HL-60 (cell line): ENCODE measurements around the gene SRSF7.
"Not testable (repeated sequence)": the region's sequence is repeated elsewhere in the genome, so short reads cannot be mapped to it uniquely, and the experiment has no call there.

Experiments
- DNase-seq, 2 experiments: peaks; one replicate each; pipeline ENCODE4 v3.0.0-alpha.2; 2010 to 2020; ENCODE audit warnings: low read depth in 1 of 2, low spot score in 1 of 2
- H3K27ac ChIP-seq: fragments of 250-450 bp; sonication (Bioruptor Pico); replicated peaks from 2 replicates; pipeline ENCODE4 v1.5.1; 2020; ENCODE audit warnings: mild to moderate bottlenecking, moderate library complexity
- H3K27me3 ChIP-seq: fragments of 250-450 bp; sonication (Bioruptor Pico); 2 replicates; pipeline ENCODE4 v1.5.1; 2021; ENCODE audit warnings: mild to moderate bottlenecking, moderate library complexity; ENCODE audit not compliant: insufficient read depth, poor library complexity, severe bottlenecking
- H3K4me3 ChIP-seq: replicated peaks from 2 replicates; pipeline ENCODE4 v1.5.1; 2011; ENCODE audit warnings: mild to moderate bottlenecking, control low read depth, low read length; ENCODE audit not compliant: insufficient read depth
- CTCF ChIP-seq: IDR thresholded peaks from one replicate; pipeline ENCODE4 v1.5.1; 2011; ENCODE audit warnings: low read length, control low read depth, inconsistent platforms; ENCODE audit not compliant: insufficient read depth
- GABPA ChIP-seq: IDR thresholded peaks from 2 replicates; pipeline ENCODE4 v1.6.1; 2012; ENCODE audit warnings: low read depth
- POLR2AphosphoS5 ChIP-seq: IDR thresholded peaks from 2 replicates; pipeline ENCODE4 v1.6.1; 2012; ENCODE audit warnings: low read depth
- REST ChIP-seq: IDR thresholded peaks from 2 replicates; pipeline ENCODE4 v1.6.1; 2012; ENCODE audit warnings: low read depth; ENCODE audit not compliant: insufficient replicate concordance
- SPI1 ChIP-seq: IDR thresholded peaks from 2 replicates; pipeline ENCODE4 v1.6.1; 2012; ENCODE audit warnings: low read depth, mild to moderate bottlenecking, borderline replicate concordance

SRSF7 gene

GRCh38 chr2:38709567-38710194 is 41.5 kb downstream of the SRSF7 start:
- H3K27ac ChIP-seq = no peak overlapping the region
- no peak for DNase-seq
- TF ChIP-seq REST (no peak), POLR2AphosphoS5 (no peak), CTCF (no peak), GABPA (no peak), SPI1 (no peak)

GRCh38 chr2:38708900-38709566 is 42.1 kb downstream of the SRSF7 start:
- H3K27me3 ChIP-seq = no peaks in the 10 kb centered on the region
- no peak overlapping the region for H3K27ac ChIP-seq
- no peak for TF ChIP-seq REST
- no peak for TF ChIP-seq GABPA
- no peak for TF ChIP-seq CTCF
- no peak for TF ChIP-seq POLR2AphosphoS5
- no peak for TF ChIP-seq SPI1
- no peak for DNase-seq
- no peak overlapping the region for H3K4me3 ChIP-seq

More at GRCh38 chr2:38709567-38710194, 41.5 kb downstream of the SRSF7 start:
- Histone ChIP-seq H3K4me3 (no peak overlapping the region), H3K27me3 (no peaks in the 10 kb centered on the region)

GRCh38 chr2:38708491-38708890 is 42.7 kb downstream of the SRSF7 start:
- not testable (repeated sequence) for H3K27me3 ChIP-seq, DNase-seq, H3K27ac ChIP-seq, H3K4me3 ChIP-seq

- no peak overlapping the region for H3K27ac ChIP-seq
- H3K27me3 ChIP-seq = no peaks in the 10 kb centered on the region
- no peak for DNase-seq
- H3K4me3 ChIP-seq = no peak overlapping the region
- TF ChIP-seq POLR2AphosphoS5 (no peak), REST (no peak), SPI1 (no peak), CTCF (no peak), GABPA (no peak)
Measured at GRCh38 chr2:38706846-38707345, 44.3 kb downstream of the SRSF7 start.
